PC-3 (cell line): Measurements from ENCODE around the gene FARS2. TPM values are rescaled to one million over a fixed set of nuclear protein-coding genes. Genes with fewer than 3 reads are reported as not detected.

Experiments
- ATAC-seq: fragments of 200-7000 bp; cut with Tn5 transposase; 2 replicates; pipeline ENCODE4 v1.9.1; 2020; ENCODE audit warnings: mild to moderate bottlenecking, moderate library complexity
- BruUV-seq: library from RNA; stranded (reverse); fragments of 400-500 nt; replicated peaks from 2 replicates; lab custom pipeline; 2021; lab: Mats Ljungman, UMichigan
- CTCF ChIA-PET: fragments of 300-600 bp; sonication (Branson Sonifier 250); formaldehyde crosslinking; loops from one replicate; lab custom pipeline; 2022; ENCODE audit warnings: antibody characterized with exemption; lab: Charles Lee
- POLR2A ChIA-PET: fragments of 300-600 bp; sonication (Branson Sonifier 250); formaldehyde crosslinking; loops from one replicate; lab custom pipeline; 2022; ENCODE audit warnings: antibody characterized with exemption; ENCODE audit not compliant: unreplicated experiment; lab: Charles Lee
- DNase-seq: peaks from one replicate; pipeline ENCODE4 v3.0.0-alpha.2; 2015
- H2AFZ ChIP-seq: fragments of 300-600 bp; sonication (generic); 2 replicates; pipeline ENCODE4 v1.6.0; 2016; ENCODE audit warnings: antibody characterized with exemption, low read length
- H3F3A ChIP-seq: fragments of 300-600 bp; sonication (generic); one replicate; pipeline ENCODE4 v1.6.0; 2017; ENCODE audit warnings: antibody characterized with exemption, low read length, control low read depth, mild to moderate bottlenecking; ENCODE audit not compliant: unreplicated experiment
- H3K27ac ChIP-seq: fragments of 300-600 bp; sonication (generic); 2 replicates; pipeline ENCODE4 v1.5.1; 2016; ENCODE audit warnings: mild to moderate bottlenecking, low read length
- H3K27me3 ChIP-seq: fragments of 300-600 bp; sonication (generic); 2 replicates; pipeline ENCODE4 v1.6.1; 2016; ENCODE audit warnings: low read length, mixed read lengths
- H3K36me3 ChIP-seq: fragments of 300-600 bp; sonication (generic); 2 replicates; pipeline ENCODE4 v1.6.1; 2016; ENCODE audit warnings: low read depth, mixed run types, low read length, mixed read lengths
- H3K4me1 ChIP-seq: fragments of 300-600 bp; sonication (generic); 2 replicates; pipeline ENCODE4 v1.5.1; 2016; ENCODE audit warnings: low read length; ENCODE audit not compliant: insufficient read depth
- H3K4me2 ChIP-seq: fragments of 300-600 bp; sonication (generic); 2 replicates; pipeline ENCODE4 v1.6.0; 2016; ENCODE audit warnings: low read length
- H3K4me3 ChIP-seq: fragments of 300-600 bp; sonication (generic); 2 replicates; pipeline ENCODE4 v1.5.1; 2016; ENCODE audit warnings: mild to moderate bottlenecking, low read length, mixed read lengths
- H3K79me2 ChIP-seq: fragments of 300-600 bp; sonication (generic); 2 replicates; pipeline ENCODE4 v1.6.1; 2017; ENCODE audit warnings: low read length, mixed read lengths
- H3K9ac ChIP-seq: fragments of 300-600 bp; sonication (generic); 2 replicates; pipeline ENCODE4 v1.6.0; 2016; ENCODE audit warnings: mild to moderate bottlenecking, low read length
- H3K9me2 ChIP-seq: fragments of 300-600 bp; sonication (generic); replicated peaks from 2 replicates; pipeline ENCODE4 v1.6.1; 2016; ENCODE audit warnings: mixed run types, low read length, mixed read lengths
- H3K9me3 ChIP-seq: fragments of 300-600 bp; sonication (generic); 2 replicates; pipeline ENCODE4 v1.6.1; 2016; ENCODE audit warnings: low read length, mixed read lengths
- H4K20me1 ChIP-seq: fragments of 300-600 bp; sonication (generic); 2 replicates; pipeline ENCODE4 v1.6.1; 2016; ENCODE audit warnings: low read length, mixed read lengths
- CTCF ChIP-seq: fragments of 300-600 bp; sonication (generic); conservative IDR thresholded peaks from 2 replicates; pipeline ENCODE4 v1.5.1; 2017; ENCODE audit warnings: antibody characterized with exemption, low read depth, mild to moderate bottlenecking, low read length
- EZH2 ChIP-seq: fragments of 300-600 bp; sonication (generic); IDR thresholded peaks from one replicate; pipeline ENCODE4 v1.6.1; 2017; ENCODE audit warnings: antibody characterized with exemption, mild to moderate bottlenecking, low read length; ENCODE audit not compliant: unreplicated experiment
- EZH2phosphoT487 ChIP-seq: fragments of 300-600 bp; sonication (generic); IDR thresholded peaks from 2 replicates; pipeline ENCODE4 v1.6.1; 2018; ENCODE audit warnings: mild to moderate bottlenecking, antibody characterized with exemption, low read length, borderline replicate concordance
- intact Hi-C: fragments of 100-400 bp; cut with micrococcal nuclease; formaldehyde crosslinking; loops from 2 replicates; pipeline ENCODE4 v1.9.0; 2023
- total RNA-seq: library from RNA; depleted of rRNA; stranded (reverse); fragments of >200 nt; gene quantifications from 2 replicates; pipeline ENCODE4 v1.2.3, GENCODE V29; 2014

FARS2 gene
- total RNA-seq, 1 experiment from 2014 or later = 23.0 TPM

GRCh38 chr6:5278565-5279120 is 17.3 kb downstream of the FARS2 start:
- DNase-seq (no peak), ATAC-seq (no peak)
- no peak overlapping the region for H3K4me2 ChIP-seq
- H2AFZ ChIP-seq = no peak overlapping the region
- H3K79me2 ChIP-seq = 0 out of 2 replicates have a peak, but pooled peaks cover 7% of the 10 kb centered on the region
- no peaks in the 10 kb centered on the region for H3K27me3 ChIP-seq
- H3K36me3 ChIP-seq = no peaks in the 10 kb centered on the region
- POLR2A ChIA-PET = no interaction called here
- no peaks in the 10 kb centered on the region for H3K9me2 ChIP-seq
- TF ChIP-seq CTCF (no peak), EZH2phosphoT487 (no peak), EZH2 (no peak)
- intact Hi-C loops = no loop called here
- no peak overlapping the region for H3K27ac ChIP-seq
- no peaks in the 10 kb centered on the region for H4K20me1 ChIP-seq
- no peaks in the 10 kb centered on the region for H3K4me1 ChIP-seq
- no TSS peak for BruUV-seq
- H3F3A ChIP-seq = no peaks in the 10 kb centered on the region
- H3K9ac ChIP-seq = no peak overlapping the region
- CTCF ChIA-PET = no interaction called here
- H3K4me3 ChIP-seq = no peak overlapping the region
- H3K9me3 ChIP-seq = no peaks in the 10 kb centered on the region

GRCh38 chr6:5279891-5280338 is 18.6 kb downstream of the FARS2 start:
- Histone ChIP-seq H2AFZ (no peak overlapping the region), H3K4me3 (no peak overlapping the region), H3K4me1 (no peaks in the 10 kb centered on the region), H3F3A (no peaks in the 10 kb centered on the region), H3K4me2 (no peak overlapping the region), H3K9ac (no peak overlapping the region), H3K36me3 (no peaks in the 10 kb centered on the region), H3K27ac (no peak overlapping the region), H3K27me3 (no peaks in the 10 kb centered on the region), H3K9me2 (no peaks in the 10 kb centered on the region), H3K9me3 (no peaks in the 10 kb centered on the region), H3K79me2 (0 out of 2 replicates have a peak, but pooled peaks cover 7% of the 10 kb centered on the region), H4K20me1 (no peaks in the 10 kb centered on the region)
- ChIA-PET POLR2A (no interaction called here), CTCF (no interaction called here)
- TF ChIP-seq CTCF = no peak
- TF ChIP-seq EZH2phosphoT487 = no peak
- no peak for TF ChIP-seq EZH2
- ATAC-seq (no peak), DNase-seq (no peak)
- intact Hi-C loops = no loop called here
- no TSS peak for BruUV-seq

DNA sequence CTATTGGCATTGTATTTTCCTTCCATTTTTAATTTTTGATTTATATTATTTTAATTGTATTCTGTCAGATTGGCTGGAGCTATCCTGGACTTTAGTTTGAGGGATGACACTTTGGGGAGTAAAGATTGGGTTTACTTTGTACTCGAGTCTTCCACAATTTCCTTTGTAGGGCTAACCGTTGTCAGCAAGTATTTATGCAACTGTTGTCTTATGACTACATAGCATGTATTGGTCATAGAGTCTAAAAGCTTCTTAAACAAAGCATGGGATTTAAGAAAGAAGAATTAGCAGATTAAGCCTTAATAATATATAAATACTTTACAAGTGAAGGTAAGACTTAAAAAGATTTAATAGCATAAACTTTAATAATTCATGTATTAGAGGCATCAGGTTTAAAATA is 19.6 kb downstream of the FARS2 start:
- Histone ChIP-seq H3K27ac (no peak overlapping the region), H2AFZ (no peak overlapping the region), H4K20me1 (no peaks in the 10 kb centered on the region), H3K27me3 (no peaks in the 10 kb centered on the region), H3K36me3 (no peaks in the 10 kb centered on the region), H3K9me3 (no peaks in the 10 kb centered on the region), H3K79me2 (0 out of 2 replicates have a peak, but pooled peaks cover 7% of the 10 kb centered on the region), H3K4me3 (no peak overlapping the region), H3F3A (no peaks in the 10 kb centered on the region), H3K9me2 (no peaks in the 10 kb centered on the region), H3K4me2 (no peak overlapping the region), H3K9ac (no peak overlapping the region), H3K4me1 (no peaks in the 10 kb centered on the region)
- intact Hi-C loops = no loop called here
- TF ChIP-seq EZH2phosphoT487 = no peak
- TF ChIP-seq CTCF = no peak
- no peak for TF ChIP-seq EZH2
- no peak for DNase-seq
- ATAC-seq = no peak
- ChIA-PET POLR2A (no interaction called here), CTCF (no interaction called here)
- BruUV-seq = no TSS peak
